ENCODE measurements around the gene NLRC5.
"Not testable (repeated sequence)": the region's sequence is repeated elsewhere in the genome, so short reads cannot be mapped to it uniquely, and the experiment has no call there.

Gene NLRC5

GRCh38 chr16:57053206-57053605, 63.8 kb downstream of the NLRC5 start:
- no peak for DNase-seq

DNA sequence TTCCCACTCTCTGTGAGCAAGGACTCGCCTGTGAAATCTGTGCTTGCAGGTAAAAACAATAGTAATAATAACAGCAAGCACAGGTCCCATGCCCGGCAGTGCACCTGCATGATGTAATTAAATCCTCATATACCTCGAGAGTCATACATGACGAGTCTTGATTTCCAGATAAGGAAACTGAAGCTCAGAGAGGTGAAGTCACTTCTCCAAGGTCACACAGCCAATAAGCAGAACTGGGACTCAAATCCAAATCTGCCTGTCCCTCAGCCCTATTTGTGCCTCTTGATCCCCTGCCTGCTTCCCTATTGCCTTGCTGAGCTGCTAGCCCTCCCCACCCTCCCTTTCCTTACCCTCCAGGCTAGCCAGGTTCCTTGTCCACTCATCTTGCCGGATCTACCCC, 65.0 kb downstream of the NLRC5 start:
- no peak for DNase-seq

DNA sequence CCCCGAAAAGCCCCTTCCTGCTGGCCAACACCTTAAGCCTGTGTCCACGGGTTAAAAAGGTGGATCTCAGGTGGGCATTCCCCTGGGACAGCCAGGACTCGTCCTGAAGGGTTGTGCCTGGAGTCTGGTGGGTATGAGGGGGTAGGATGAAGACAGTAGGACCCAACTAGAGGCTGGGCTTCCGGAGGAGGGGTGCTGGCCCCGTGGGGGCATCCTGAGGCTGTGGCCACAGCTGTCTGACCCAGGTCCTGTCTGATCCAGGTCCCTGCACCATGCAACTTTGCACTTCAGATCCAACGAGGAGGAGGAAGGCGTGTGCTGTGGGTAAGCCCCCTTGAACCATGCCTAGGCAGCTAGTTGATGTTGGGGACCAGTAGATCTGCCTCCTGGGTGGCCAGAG, 65.4 kb downstream of the NLRC5 start:
- DNase-seq = no peak

GRCh38 chr16:57055671-57056070, 66.3 kb downstream of the NLRC5 start:
- no peak for DNase-seq

GRCh38 chr16:57058291-57058861, 69.0 kb downstream of the NLRC5 start:
- DNase-seq = no peak

GRCh38 chr16:57060323-57061083, 71.1 kb downstream of the NLRC5 start:
- DNase-seq = no peak

DNA sequence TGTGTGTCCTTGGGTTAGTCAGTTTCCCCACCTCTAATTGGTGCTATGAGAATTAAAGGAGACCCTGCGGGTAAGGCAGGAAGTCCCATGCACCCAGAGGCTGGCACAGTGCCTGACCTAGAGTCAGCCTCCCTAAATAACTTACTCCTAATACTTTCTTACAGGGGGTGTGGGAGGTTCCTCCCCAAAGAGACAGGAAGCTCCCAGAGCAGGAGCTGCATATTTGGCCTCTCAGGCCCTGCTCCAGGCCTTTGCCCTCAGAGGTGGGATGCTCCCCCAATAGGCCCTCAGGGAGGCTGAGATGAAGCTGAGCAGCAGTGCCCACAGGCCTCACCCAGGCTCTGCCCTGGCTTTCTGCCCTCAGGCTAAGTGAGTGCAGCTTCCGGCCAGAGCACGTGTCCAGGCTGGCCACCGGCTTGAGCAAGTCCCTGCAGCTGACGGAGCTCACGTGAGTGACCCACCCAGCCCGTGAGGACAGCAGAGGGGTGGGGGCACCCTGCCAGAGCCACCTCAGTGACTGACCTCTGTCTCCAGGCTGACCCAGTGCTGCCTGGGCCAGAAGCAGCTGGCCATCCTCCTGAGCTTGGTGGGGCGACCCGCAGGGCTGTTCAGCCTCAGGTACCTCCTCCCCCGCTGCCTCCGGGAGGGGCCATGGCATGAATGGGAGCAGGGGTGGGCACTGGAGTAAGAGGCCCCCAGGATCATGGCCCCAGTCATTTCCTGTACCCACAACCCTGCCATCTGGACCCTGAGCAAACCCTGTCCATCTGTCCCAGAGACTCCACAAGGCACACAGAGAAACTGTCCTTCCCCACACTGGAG, 71.9 kb downstream of the NLRC5 start:
- no peak for DNase-seq

DNA sequence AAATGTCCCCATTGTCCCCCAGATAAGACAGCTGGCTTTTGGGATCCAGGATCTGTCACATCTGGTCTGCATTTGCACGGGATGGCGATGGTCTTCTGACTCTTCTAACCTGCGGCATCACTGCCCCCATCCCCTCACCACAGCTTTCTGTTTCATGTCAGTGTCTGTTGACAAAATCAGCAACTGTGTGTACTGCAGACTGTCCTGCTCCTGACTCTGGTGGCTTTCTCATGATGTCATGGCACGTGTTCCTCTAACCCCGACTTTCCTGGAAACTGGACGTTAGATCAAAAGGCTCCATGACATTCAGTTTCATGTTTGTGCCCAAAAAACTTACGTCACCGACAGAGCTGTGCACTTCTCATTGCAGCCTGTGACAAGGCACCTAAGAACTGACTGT, 73.0 kb downstream of the NLRC5 start:
- DNase-seq = no peak

- not testable (repeated sequence) for DNase-seq
These were observed 73.8 kb downstream of the NLRC5 start for GRCh38 chr16:57063189-57063588.

GRCh38 chr16:57064995-57065394, 75.6 kb downstream of the NLRC5 start:
- DNase-seq = no peak

GRCh38 chr16:57066625-57067024, 77.3 kb downstream of the NLRC5 start:
- DNase-seq = no peak

DNA sequence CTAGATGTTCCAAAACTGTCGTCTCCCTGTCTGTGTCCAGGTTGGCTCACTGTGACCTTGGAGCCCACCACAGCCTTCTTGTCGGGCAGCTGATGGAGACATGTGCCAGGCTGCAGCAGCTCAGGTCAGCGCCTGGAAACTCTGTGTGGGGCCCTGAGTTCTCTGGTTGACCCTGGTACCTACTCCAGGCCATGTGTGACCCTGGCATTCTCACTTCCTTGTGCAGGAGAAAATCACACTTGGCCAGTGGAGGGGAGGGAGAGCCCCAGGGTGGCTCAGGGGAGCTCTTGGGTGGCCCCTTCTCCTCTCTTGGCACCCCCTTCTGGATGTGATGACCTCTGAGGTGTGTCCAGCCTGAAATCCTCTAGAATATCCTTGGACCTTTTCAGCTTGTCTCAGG, 78.0 kb downstream of the NLRC5 start:
- no peak for DNase-seq

GRCh38 chr16:57069053-57069452, 79.7 kb downstream of the NLRC5 start:
- DNase-seq = no peak

- no peak for DNase-seq
These were observed 80.4 kb downstream of the NLRC5 start for GRCh38 chr16:57069635-57070370.

DNA sequence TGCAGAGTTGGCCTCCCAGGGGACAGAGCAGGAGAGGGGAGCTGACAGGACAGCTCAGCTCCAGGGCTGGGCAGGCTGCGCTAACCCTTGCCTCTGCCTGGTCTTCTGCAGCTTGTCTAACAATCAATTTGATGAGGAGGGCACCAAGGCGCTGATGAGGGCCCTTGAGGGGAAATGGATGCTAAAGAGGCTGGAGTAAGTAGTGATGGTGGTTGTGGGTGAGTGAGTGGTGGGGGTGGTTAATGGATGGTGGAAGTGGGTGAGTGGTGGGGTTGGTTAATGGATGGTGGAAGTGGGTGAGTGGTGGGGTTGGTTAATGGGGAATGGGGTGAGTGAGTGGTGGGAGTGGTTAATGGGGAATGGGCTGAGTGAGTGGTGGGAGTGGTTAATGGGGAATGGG, 81.1 kb downstream of the NLRC5 start:
- DNase-seq = no peak

- not testable (repeated sequence) for DNase-seq
These were observed 81.8 kb downstream of the NLRC5 start for GRCh38 chr16:57071081-57071732.

- no peak for DNase-seq
These were observed 82.7 kb downstream of the NLRC5 start for GRCh38 chr16:57071831-57072582.

- no peak for DNase-seq
These were observed 83.4 kb downstream of the NLRC5 start for GRCh38 chr16:57072616-57073275.

GRCh38 chr16:57077714-57078113, 88.4 kb downstream of the NLRC5 start:
- no peak for DNase-seq

DNA sequence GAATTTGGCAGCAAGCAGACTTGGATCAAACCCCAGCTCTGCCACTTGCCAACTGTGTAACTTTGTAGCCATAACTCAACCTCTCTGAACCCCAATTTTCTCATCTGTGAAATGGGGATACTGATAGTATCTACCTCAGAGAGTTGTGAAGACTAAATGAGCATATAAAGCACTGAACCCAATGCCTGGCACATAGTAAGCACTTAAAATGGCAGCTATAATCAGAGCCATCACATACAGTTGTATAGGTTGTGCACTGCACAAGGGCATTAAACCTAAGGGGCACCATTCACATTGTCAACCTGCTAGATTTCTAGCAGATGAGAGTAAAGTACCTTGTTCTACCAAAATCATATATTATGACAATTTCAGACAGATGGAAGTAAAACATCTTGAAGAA, 92.4 kb downstream of the NLRC5 start:
- DNase-seq = no peak

DNA sequence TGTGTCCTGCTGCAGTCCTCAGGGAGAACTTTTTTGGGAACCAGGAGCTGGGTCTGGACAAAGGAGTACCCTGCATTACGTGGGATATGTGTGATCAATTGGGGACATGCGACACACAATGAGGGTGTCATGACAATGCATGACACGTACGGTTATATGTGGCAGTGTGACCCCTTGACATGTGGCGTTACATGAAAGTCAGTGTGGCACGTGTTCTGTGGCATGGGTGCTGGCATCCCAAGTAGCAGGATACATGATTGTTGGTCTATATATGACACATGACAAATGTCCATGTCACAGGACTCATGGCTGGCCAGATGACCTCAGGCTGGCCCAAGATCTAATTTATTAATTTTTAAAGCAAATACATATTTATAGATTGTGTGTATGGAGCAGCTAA, 93.3 kb downstream of the NLRC5 start:
- DNase-seq = no peak
